ENCODE measurements around the gene PATE4. TPM values are rescaled to one million over a fixed set of nuclear protein-coding genes. Genes with fewer than 3 reads are reported as not detected.

Gene PATE4, protein sequence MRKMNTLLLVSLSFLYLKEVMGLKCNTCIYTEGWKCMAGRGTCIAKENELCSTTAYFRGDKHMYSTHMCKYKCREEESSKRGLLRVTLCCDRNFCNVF
- total RNA-seq (not detected), polyA plus RNA-seq (not detected)

DNA sequence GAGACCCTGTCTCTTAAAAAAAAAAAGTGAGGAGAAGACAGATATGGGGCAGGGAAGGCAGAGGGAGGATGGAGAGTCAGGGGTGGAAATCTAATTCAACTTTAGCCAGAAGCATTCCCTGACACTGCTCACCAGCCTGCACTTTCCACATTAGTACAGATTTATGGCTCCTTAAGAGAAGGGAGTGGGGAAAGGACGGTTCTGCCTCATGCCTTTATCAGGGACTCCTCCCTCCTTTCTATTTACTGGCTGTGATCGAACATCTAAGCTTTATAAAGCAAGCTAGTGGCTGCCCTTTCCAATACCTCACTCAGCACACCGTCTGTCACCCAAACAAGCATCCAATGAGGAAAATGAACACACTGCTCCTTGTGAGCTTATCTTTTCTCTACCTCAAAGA lies at the start of gene PATE4:
Gene PATE4, plus strand, starts transcription at position 301 of the 400 bp plus-strand sequence. Its CDS starts 44 bp downstream, at position 345.
- POLR2A ChIA-PET: no interaction called here
- H3K36me3 Mint-ChIP-seq: peaks cover 0 to 2% (median 0%) of the 10 kb centered on the region in 3 donors

DNA sequence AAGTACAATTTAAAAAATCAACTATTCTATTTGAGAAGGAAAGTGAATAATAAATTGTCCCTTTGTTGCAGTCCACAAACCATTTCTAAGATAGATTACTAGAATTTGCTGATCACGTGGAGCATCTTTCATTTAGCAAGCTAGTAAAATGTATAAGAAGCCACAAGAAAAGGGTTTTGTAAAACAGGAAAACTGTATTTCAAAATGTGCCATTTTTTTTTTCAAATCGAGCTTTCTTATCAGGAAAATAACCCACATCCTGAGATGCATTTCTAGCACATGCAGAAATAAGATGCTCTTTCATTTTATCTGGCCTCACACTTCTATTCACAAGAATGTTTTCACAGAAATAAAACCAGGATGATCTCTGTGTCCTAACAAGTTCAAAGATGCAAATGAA lies 48.4 kb upstream of the PATE4 start:
- H3K27me3 Mint-ChIP-seq: peaks cover 2 to 6% of the 10 kb centered on the region in 2 donors
- no peaks in the 10 kb centered on the region for H3K4me1 Mint-ChIP-seq
- Histone ChIP-seq H3K36me3 (ENCODE audit: insufficient read depth, low read length) (no peaks in the 10 kb centered on the region), H3K9me3 (ENCODE audit: low read length) (no peaks in the 10 kb centered on the region), H3K4me3 (ENCODE audit: low read length) (no peak overlapping the region), H3K27me3 (ENCODE audit: insufficient read depth, low read length, poor library complexity, severe bottlenecking) (no peaks in the 10 kb centered on the region), H3K4me1 (ENCODE audit: insufficient read depth, low read length) (no peaks in the 10 kb centered on the region), H3K27ac (ENCODE audit: low read depth, low read length) (no peak overlapping the region)
- H3K27ac Mint-ChIP-seq: no peak overlapping the region
- ChIA-PET POLR2A (no interaction called here), CTCF (no interaction called here)
- H3K9me3 Mint-ChIP-seq: peaks cover 0 to 9% (median 4%) of the 10 kb centered on the region in 5 donors
- H3K36me3 Mint-ChIP-seq: no peaks in the 10 kb centered on the region
- DNase-seq: no peak
- H3K4me3 Mint-ChIP-seq: no peak overlapping the region

More for the DNA sequence above, at the start of gene PATE4:
- Histone ChIP-seq H3K4me1 (ENCODE audit: insufficient read depth, low read length) (no peaks in the 10 kb centered on the region), H3K36me3 (ENCODE audit: insufficient read depth, low read length) (no peaks in the 10 kb centered on the region), H3K4me3 (ENCODE audit: low read length) (no peak within 1 kb of the TSS), H3K27me3 (ENCODE audit: insufficient read depth, low read length, poor library complexity, severe bottlenecking) (no peaks in the 10 kb centered on the region), H3K9me3 (ENCODE audit: low read length) (no peaks in the 10 kb centered on the region), H3K27ac (ENCODE audit: low read depth, low read length) (no peak within 1 kb of the TSS)
- CTCF ChIA-PET: no interaction called here
- no peaks in the 10 kb centered on the region for H3K4me1 Mint-ChIP-seq
- H3K27ac Mint-ChIP-seq: no peak within 1 kb of the TSS
- peaks cover 4 to 14% (median 10%) of the 10 kb centered on the region in 5 donors for H3K9me3 Mint-ChIP-seq
- H3K27me3 Mint-ChIP-seq: peaks cover 12 to 32% of the 10 kb centered on the region in 2 donors
- no peak within 1 kb of the TSS for H3K4me3 Mint-ChIP-seq
- DNase-seq: no peak

DNA sequence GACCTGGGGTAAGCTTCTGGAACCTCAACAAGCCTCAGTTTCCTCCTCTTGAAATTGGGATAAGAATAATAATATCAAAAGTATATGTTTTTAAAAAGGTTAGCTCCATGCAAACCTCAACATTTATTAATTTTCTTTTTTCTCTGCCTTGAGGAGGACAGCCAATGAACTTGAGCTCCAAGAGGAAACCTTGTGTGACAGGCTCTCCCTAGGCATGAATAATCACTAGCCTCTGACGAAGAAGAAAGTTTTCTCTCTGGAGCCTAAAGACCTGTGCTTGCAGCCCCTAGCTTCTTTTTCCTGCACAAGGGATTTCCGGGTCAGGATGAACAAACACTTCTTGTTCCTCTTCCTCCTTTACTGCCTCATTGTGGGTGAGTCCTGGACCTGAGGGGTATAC lies 45.3 kb upstream of the PATE4 start, which contains the start of gene PATE3:
Gene PATE3, plus strand, starts transcription at position 301 of the 400 bp plus-strand sequence. Its CDS starts 25 bp downstream, at position 326.
- H3K4me1 ChIP-seq (ENCODE audit: insufficient read depth, low read length): no peaks in the 10 kb centered on the region
- H3K9me3 ChIP-seq (ENCODE audit: low read length): no peaks in the 10 kb centered on the region
- no peak within 1 kb of the TSS for H3K4me3 ChIP-seq (ENCODE audit: low read length)
- Mint-ChIP-seq H3K27ac (no peak within 1 kb of the TSS), H3K4me1 (no peaks in the 10 kb centered on the region), H3K27me3 (peaks cover 0 to 4% of the 10 kb centered on the region in 2 donors), H3K36me3 (no peaks in the 10 kb centered on the region), H3K4me3 (no peak within 1 kb of the TSS), H3K9me3 (peaks cover 0 to 9% (median 3%) of the 10 kb centered on the region in 5 donors)
- H3K27me3 ChIP-seq (ENCODE audit: insufficient read depth, low read length, poor library complexity, severe bottlenecking): no peaks in the 10 kb centered on the region
- H3K27ac ChIP-seq (ENCODE audit: low read depth, low read length): no peak within 1 kb of the TSS
- CTCF ChIA-PET: no interaction called here
- no peaks in the 10 kb centered on the region for H3K36me3 ChIP-seq (ENCODE audit: insufficient read depth, low read length)
- POLR2A ChIA-PET: no interaction called here
- no peak for DNase-seq

DNA sequence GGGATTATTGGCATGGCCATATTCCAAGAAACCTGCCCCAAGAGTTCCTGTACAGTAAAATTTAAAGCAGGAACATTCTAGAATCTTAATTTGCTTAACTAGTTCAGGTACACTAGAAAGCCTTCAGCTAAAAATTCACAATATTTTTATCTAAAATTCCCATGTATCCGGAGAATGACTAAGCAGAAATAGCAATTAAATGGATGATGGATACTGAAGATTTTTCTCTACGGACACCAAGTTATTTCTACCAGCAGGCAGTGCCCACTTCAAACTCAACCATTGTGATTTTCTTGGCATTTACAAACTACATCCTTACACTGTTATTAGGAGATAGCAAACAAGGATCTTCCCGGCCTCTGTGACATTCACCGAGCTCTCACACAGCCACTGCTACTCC lies 42.3 kb upstream of the PATE4 start:
- Histone ChIP-seq H3K9me3 (ENCODE audit: low read length) (no peaks in the 10 kb centered on the region), H3K36me3 (ENCODE audit: insufficient read depth, low read length) (no peaks in the 10 kb centered on the region), H3K27me3 (ENCODE audit: insufficient read depth, low read length, poor library complexity, severe bottlenecking) (no peaks in the 10 kb centered on the region), H3K4me1 (ENCODE audit: insufficient read depth, low read length) (no peaks in the 10 kb centered on the region), H3K4me3 (ENCODE audit: low read length) (no peak overlapping the region), H3K27ac (ENCODE audit: low read depth, low read length) (no peak overlapping the region)
- Mint-ChIP-seq H3K36me3 (no peaks in the 10 kb centered on the region), H3K9me3 (peaks cover 10 to 15% (median 13%) of the 10 kb centered on the region in 5 donors), H3K27ac (no peak overlapping the region), H3K27me3 (peaks cover 0 to 4% of the 10 kb centered on the region in 2 donors), H3K4me3 (no peak overlapping the region), H3K4me1 (no peaks in the 10 kb centered on the region)
- POLR2A ChIA-PET: no interaction called here
- no peak for DNase-seq
- CTCF ChIA-PET: no interaction called here

DNA sequence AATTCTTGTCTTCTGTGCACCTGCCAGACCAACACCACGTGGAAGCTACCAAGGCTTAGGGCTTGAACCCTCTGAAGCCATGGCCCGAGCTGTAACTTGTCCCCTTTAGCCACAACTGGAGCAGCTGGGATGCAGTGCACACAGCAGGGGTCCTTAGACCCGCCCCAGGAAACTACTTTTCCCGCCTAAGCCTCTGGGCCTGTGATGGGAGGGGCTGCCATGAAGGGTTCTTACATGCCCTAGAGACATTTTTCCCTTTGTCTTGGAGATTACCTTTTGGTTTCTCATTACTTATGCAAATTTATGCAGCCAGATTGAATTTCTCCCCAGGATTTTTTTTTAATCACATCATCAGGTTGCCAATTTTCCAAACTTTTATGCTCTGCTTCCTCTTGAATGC lies 35.5 kb upstream of the PATE4 start:
- ChIA-PET CTCF (no interaction called here), POLR2A (no interaction called here)
- peaks cover 9 to 22% of the 10 kb centered on the region in 2 donors for H3K27me3 Mint-ChIP-seq
- H3K4me3 Mint-ChIP-seq: no peak overlapping the region
- H3K27ac Mint-ChIP-seq: no peak overlapping the region
- no peaks in the 10 kb centered on the region for H3K27me3 ChIP-seq (ENCODE audit: insufficient read depth, low read length, poor library complexity, severe bottlenecking)
- H3K27ac ChIP-seq (ENCODE audit: low read depth, low read length): no peak overlapping the region
- H3K9me3 Mint-ChIP-seq: peaks cover 36 to 55% (median 54%) of the 10 kb centered on the region in 5 donors
- DNase-seq: no peak
- no peaks in the 10 kb centered on the region for H3K9me3 ChIP-seq (ENCODE audit: low read length)
- H3K4me1 Mint-ChIP-seq: no peaks in the 10 kb centered on the region
- no peaks in the 10 kb centered on the region for H3K4me1 ChIP-seq (ENCODE audit: insufficient read depth, low read length)
- peaks cover 0 to 5% (median 0%) of the 10 kb centered on the region in 3 donors for H3K36me3 Mint-ChIP-seq
- H3K4me3 ChIP-seq (ENCODE audit: low read length): no peak overlapping the region
- no peaks in the 10 kb centered on the region for H3K36me3 ChIP-seq (ENCODE audit: insufficient read depth, low read length)

DNA sequence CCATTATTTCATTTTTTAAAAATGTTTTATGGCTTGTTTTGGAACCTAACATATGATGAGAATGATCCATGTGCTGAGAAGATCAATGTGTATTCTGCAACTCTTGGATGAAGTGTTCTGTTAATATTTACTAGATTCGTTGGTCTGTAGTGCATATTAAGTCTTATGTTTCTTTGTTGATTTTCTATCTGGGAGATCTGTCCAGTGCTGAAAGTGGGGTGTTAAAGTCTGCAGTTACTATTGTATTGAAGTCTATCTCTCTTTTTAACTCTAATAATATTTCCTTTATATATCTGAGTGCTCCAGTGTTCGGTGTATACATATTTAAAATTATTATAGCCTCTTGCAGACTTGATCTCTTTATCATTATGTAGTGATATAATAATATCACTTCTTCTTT lies 33.3 kb upstream of the PATE4 start:
- no peaks in the 10 kb centered on the region for H3K36me3 ChIP-seq (ENCODE audit: insufficient read depth, low read length)
- H3K9me3 ChIP-seq (ENCODE audit: low read length): no peaks in the 10 kb centered on the region
- Mint-ChIP-seq H3K36me3 (peaks cover 0 to 5% (median 0%) of the 10 kb centered on the region in 3 donors), H3K27me3 (peaks cover 8 to 22% of the 10 kb centered on the region in 2 donors), H3K27ac (no peak overlapping the region), H3K9me3 (peaks cover 32 to 60% (median 52%) of the 10 kb centered on the region in 5 donors), H3K4me3 (no peak overlapping the region), H3K4me1 (no peaks in the 10 kb centered on the region)
- CTCF ChIA-PET: no interaction called here
- DNase-seq: no peak
- POLR2A ChIA-PET: no interaction called here
- no peaks in the 10 kb centered on the region for H3K27me3 ChIP-seq (ENCODE audit: insufficient read depth, low read length, poor library complexity, severe bottlenecking)
- no peak overlapping the region for H3K4me3 ChIP-seq (ENCODE audit: low read length)
- no peak overlapping the region for H3K27ac ChIP-seq (ENCODE audit: low read depth, low read length)
- H3K4me1 ChIP-seq (ENCODE audit: insufficient read depth, low read length): no peaks in the 10 kb centered on the region

DNA sequence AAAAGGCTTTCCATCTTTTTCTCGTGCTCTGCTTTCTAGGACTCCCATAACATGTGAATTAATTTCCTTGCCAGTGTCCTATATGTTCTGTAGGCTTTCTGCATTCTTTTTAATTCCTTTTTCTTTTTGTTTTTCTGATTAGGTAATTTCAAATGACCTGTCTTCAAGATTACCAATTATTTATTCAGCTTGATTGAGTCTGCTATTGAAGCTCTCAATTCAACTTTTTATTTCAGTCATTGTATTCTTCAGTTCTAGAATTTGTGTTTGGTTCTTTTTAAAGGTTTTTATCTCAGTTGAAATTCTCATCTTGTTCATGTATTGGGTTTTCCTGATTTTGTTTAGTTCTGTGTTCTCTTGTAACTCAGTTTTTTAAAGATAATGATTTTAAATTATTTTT lies 30.7 kb upstream of the PATE4 start:
- Histone ChIP-seq H3K9me3 (ENCODE audit: low read length) (no peaks in the 10 kb centered on the region), H3K27ac (ENCODE audit: low read depth, low read length) (no peak overlapping the region), H3K4me1 (ENCODE audit: insufficient read depth, low read length) (no peaks in the 10 kb centered on the region), H3K36me3 (ENCODE audit: insufficient read depth, low read length) (no peaks in the 10 kb centered on the region), H3K27me3 (ENCODE audit: insufficient read depth, low read length, poor library complexity, severe bottlenecking) (no peaks in the 10 kb centered on the region), H3K4me3 (ENCODE audit: low read length) (no peak overlapping the region)
- peaks cover 10 to 27% of the 10 kb centered on the region in 2 donors for H3K27me3 Mint-ChIP-seq
- peaks cover 0 to 5% (median 0%) of the 10 kb centered on the region in 3 donors for H3K36me3 Mint-ChIP-seq
- ChIA-PET POLR2A (no interaction called here), CTCF (no interaction called here)
- no peak for DNase-seq
- peaks cover 23 to 52% (median 43%) of the 10 kb centered on the region in 5 donors for H3K9me3 Mint-ChIP-seq
- H3K4me1 Mint-ChIP-seq: no peaks in the 10 kb centered on the region
- H3K4me3 Mint-ChIP-seq: no peak overlapping the region
- H3K27ac Mint-ChIP-seq: no peak overlapping the region

DNA sequence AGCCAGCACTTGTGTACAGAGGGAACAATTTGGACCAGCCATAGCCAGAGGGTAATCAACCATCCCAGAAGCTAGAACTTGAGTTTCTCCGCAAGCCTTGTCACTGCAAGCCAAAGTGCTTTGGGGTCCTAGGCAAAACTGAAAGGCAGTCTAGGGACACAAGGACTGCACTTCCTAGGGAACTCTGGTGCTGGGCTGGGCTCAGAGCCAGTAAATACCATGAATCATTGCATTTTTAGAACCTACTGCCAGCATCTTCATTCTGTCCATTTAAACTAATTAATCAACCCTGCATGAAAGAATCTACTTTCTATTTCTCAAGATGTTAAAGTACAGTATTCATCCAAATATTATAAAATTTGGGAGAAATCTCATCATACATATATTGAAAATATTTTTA lies 25.2 kb upstream of the PATE4 start:
- Mint-ChIP-seq H3K9me3 (peaks cover 2 to 19% (median 11%) of the 10 kb centered on the region in 5 donors), H3K4me3 (no peak overlapping the region), H3K27me3 (peaks cover 5% of the 10 kb centered on the region in 2 donors), H3K36me3 (no peaks in the 10 kb centered on the region), H3K4me1 (no peaks in the 10 kb centered on the region), H3K27ac (no peak overlapping the region)
- Histone ChIP-seq H3K27ac (ENCODE audit: low read depth, low read length) (no peak overlapping the region), H3K36me3 (ENCODE audit: insufficient read depth, low read length) (no peaks in the 10 kb centered on the region), H3K9me3 (ENCODE audit: low read length) (no peaks in the 10 kb centered on the region), H3K4me3 (ENCODE audit: low read length) (no peak overlapping the region), H3K27me3 (ENCODE audit: insufficient read depth, low read length, poor library complexity, severe bottlenecking) (no peaks in the 10 kb centered on the region), H3K4me1 (ENCODE audit: insufficient read depth, low read length) (no peaks in the 10 kb centered on the region)
- ChIA-PET CTCF (no interaction called here), POLR2A (no interaction called here)
- DNase-seq: no peak

All from CD8-positive, alpha-beta memory T cell (primary cell).